ENCODE results near the gene CAMK4. TPM values are rescaled to one million over a fixed set of nuclear protein-coding genes. Genes with fewer than 3 reads are reported as not detected.

CAMK4 gene
- total RNA-seq, 1 experiment from 2014 or later, result 10.2 TPM

- intact Hi-C loops (cut with micrococcal nuclease), result no loop called here
- Histone ChIP-seq H3K36me3 (ENCODE audit: control insufficient read depth in 1 of 2, insufficient read depth in 2 of 2, low read length in 2 of 2) (no peaks in the 10 kb centered on the region), H4K20me1 (ENCODE audit: insufficient read depth) (no peaks in the 10 kb centered on the region), H3K9me3 (ENCODE audit: control insufficient read depth in 1 of 2, insufficient read depth in 1 of 2, low read depth in 1 of 2, low read length in 2 of 2) (no peaks in the 10 kb centered on the region), H3K79me2 (ENCODE audit: insufficient read depth, low read length) (no peaks in the 10 kb centered on the region), H3K27ac (ENCODE audit: low read depth, low read length) (no peak overlapping the region), H3K4me2 (ENCODE audit: low read length) (no peak overlapping the region), H3K9ac (ENCODE audit: low read length) (no peak overlapping the region), H3K27me3 (ENCODE audit: insufficient read depth, low read length) (no peaks in the 10 kb centered on the region), H3K4me1 (ENCODE audit: control insufficient read depth in 1 of 2, insufficient read depth in 2 of 2, low read length in 2 of 2) (no peaks in the 10 kb centered on the region), H3K9me2 (ENCODE audit: insufficient read depth) (no peaks in the 10 kb centered on the region), H3K4me3 (replicated peaks in 1 of 2; ENCODE audit: low read depth in 1 of 2, low read length in 2 of 2) (no peak overlapping the region), H2AFZ (ENCODE audit: low read depth, low read length, poor library complexity, severe bottlenecking) (no peak overlapping the region)
- ChIA-PET POLR2A (no interaction called here), CTCF (no interaction called here), RAD21 (ENCODE audit: low non-redundant PET in 1 of 2, low total read pairs in 2 of 2, uncharacterized antibody in 2 of 2, unreplicated experiment in 2 of 2) (no interaction called here)
- ATAC-seq (no peak), DNase-seq (ENCODE audit: low read depth, low spot score) (no peak)
- BruUV-seq (replicated peaks), result no TSS peak
- no peak for TF ChIP-seq REST (IDR thresholded peaks at IDR 0.05; ENCODE audit: low read depth)
- TF ChIP-seq CEBPB (IDR thresholded peaks at IDR 0.05; ENCODE audit: low read depth), result no peak
- no peak for TF ChIP-seq MAX (IDR thresholded peaks at IDR 0.05)
- TF ChIP-seq SIN3A (IDR thresholded peaks at IDR 0.05; ENCODE audit: low read depth), result no peak
- no peak for TF ChIP-seq ZBTB33 (IDR thresholded peaks at IDR 0.05; ENCODE audit: extremely low read depth, insufficient replicate concordance, low read length)
- TF ChIP-seq FOSL1 (IDR thresholded peaks at IDR 0.05; ENCODE audit: low read depth), result no peak
- no peak for TF ChIP-seq ZFX (IDR thresholded peaks at IDR 0.05)
- no peak for TF ChIP-seq POLR2A (IDR thresholded peaks at IDR 0.05; ENCODE audit: borderline replicate concordance, extremely low read depth, insufficient read depth, insufficient read length)
- TF ChIP-seq EGR1 (IDR thresholded peaks at IDR 0.05; ENCODE audit: low read depth), result no peak
- no peak for TF ChIP-seq SRF (IDR thresholded peaks at IDR 0.05; ENCODE audit: low read depth)
- no peak for TF ChIP-seq EZH2phosphoT487 (IDR thresholded peaks at IDR 0.05; ENCODE audit: borderline replicate concordance)
- TF ChIP-seq ATF3 (IDR thresholded peaks at IDR 0.05), result no peak
- no peak for TF ChIP-seq CTCF (IDR thresholded peaks at IDR 0.05 in 2 of 3, conservative IDR thresholded peaks at IDR 0.05 in 1 of 3; ENCODE audit: borderline replicate concordance in 1 of 3, insufficient read depth in 1 of 3, low read depth in 2 of 3, low read length in 2 of 3)
- no peak for TF ChIP-seq EZH2 (IDR thresholded peaks at IDR 0.05)
- TF ChIP-seq POLR2AphosphoS5 (IDR thresholded peaks at IDR 0.05; ENCODE audit: low read depth, low read length), result no peak
Observed at GRCh38 chr5:111422747-111423720, 198.8 kb downstream of the CAMK4 start.

All from HCT116 (cell line).